ENCODE results near the gene DYNC1I1.

The DYNC1I1 gene

DNA sequence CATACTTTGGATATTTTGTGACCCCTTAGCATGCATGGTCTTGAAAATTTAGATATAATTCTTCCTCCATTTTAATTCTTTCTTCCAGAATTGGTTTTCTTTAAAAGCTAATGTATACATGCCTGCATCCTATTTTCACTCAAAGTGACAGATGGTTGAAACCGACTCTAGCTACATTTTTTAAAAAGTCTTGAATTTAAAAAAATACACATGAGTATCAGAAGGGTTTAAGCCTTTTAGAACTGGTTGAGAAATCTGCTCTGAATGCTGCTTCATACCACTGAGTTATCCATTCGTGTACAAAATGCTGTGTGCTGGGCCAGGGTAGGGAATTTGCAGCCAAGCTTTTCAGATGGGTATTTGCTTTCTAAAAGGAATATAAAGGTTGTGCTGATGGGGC, 16.5 kb downstream of the DYNC1I1 start:
- no peak for DNase-seq (ENCODE audit: low read depth in 2 of 2)

GRCh38 chr7:95793658-95794057, 21.3 kb downstream of the DYNC1I1 start:
- no peak for DNase-seq (ENCODE audit: low read depth in 2 of 2)

- no peak for DNase-seq (ENCODE audit: low read depth in 2 of 2)
Observed at GRCh38 chr7:95794917-95795515, 22.7 kb downstream of the DYNC1I1 start.

- no peak for DNase-seq (ENCODE audit: low read depth in 2 of 2)
Observed at GRCh38 chr7:95796617-95797016, 24.3 kb downstream of the DYNC1I1 start.

DNA sequence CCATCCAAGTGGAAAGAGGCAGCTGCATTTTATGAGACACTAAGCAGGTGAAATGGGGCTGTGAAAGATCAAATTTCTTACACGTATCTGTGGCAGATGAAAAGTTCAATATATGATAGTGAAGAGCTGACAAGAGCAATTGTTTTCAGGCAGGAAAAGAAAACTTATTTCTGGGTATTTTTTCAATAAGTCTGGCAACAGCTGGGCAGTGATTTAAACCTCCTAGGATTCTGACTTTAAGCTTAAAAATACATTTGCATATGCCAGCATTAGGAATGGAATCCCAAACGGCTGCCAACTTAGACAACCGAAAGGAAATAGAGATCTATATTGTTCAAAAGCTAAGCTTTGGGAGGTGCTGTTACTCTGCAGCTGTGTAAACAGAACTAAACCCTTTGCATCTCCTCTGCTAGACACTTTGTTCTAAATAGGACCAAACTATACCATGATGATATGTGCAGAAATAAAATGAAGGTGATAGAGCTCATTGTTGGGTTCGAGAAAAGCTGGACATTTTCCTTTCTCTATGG, 26.1 kb downstream of the DYNC1I1 start:
- DNase-seq (ENCODE audit: low read depth in 2 of 2): no peak

DNA sequence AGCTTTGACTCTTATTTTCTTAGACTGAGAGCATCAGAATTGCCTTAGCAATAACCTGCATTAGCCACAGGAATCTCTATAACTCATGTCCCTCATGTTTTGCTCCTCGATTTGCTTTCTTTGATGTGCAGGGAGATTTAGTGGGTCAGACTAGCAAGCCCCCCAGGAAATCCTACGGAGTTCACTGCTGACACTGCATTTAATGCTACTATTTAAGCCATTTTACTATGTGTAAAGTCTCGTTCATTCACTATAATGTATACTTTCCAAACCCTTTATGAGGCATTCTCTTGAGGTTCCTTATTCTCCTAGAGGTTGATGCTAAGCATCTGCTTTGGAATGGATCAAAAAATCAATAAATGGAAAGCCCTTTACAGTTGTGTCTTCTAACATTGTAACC, 28.4 kb downstream of the DYNC1I1 start:
- no peak for DNase-seq (ENCODE audit: low read depth in 2 of 2)

DNA sequence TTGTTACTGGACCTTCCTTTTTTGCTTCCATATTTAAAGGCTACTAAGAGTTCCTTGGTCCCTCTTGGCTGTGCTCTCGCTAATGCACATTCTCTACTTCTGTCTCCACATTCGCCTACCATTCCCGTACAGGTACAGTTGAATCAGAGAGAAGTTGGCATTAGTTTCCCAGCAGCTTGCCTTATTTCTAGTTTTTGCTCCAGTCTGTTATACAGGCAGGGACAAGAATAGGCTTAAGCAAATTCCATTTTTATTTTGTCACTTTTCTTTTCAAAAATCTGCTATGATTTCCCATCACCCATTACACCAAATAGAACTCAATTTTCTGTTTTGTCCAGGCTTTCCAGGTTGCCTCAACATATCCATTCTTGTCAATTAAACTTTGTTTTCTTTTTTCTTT, 29.9 kb downstream of the DYNC1I1 start:
- DNase-seq (ENCODE audit: low read depth in 2 of 2): no peak

DNA sequence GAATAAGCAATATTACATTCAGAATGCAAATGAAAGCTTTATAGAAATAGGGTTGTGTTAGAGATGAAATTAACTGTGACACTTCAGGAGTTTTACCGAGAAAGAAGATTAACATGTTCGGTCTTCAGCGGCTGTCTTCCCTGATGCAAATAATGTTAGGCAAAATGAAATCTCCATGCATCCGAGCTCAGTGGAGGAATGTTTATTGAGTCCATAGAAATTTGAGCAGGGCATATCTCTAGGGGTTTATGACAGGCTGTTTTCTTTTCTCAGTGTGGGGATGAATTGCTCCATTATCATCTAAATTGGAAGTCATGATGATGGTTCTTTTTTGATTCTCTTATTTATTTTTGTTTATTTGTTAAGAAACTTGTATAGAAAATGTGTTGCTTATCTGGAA, 31.7 kb downstream of the DYNC1I1 start:
- DNase-seq (ENCODE audit: low read depth in 2 of 2): no peak

DNA sequence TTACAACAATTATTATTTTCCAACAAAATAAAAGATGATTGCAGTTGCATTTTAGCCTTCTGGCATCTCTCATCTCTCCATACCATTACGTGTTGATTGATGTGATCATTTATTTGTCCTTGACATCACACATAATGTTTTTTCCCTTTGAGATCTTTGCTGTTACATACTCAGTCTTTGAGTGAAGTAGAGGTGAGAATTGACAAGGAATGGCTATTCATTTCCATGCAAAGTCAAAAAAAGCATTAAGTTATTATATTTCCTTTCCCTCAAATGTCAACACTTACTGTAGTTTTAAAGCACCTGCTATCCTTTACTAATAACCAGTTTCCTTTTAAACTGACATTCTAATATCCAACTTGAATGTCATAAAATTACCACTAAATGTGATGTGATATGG, 33.6 kb downstream of the DYNC1I1 start:
- DNase-seq (ENCODE audit: low read depth in 2 of 2): no peak

DNA sequence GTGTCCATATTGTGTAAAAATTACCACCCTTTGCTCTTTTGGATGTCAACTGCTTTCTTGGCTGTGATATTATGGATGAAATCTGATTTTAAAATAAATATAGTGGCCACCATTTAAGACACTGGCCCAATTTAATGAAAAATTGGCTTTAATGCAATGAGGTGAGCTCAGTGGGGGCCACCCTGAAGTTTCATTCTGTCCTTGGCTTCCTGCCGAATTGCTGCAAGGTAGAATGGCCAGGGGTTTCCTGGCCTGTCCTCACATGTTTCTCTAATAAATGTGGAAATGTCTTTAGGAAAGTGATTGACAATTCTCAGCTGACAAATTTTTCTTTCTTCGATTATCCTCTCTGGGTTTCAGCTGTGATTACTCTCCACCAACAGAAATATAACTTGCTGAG, 36.0 kb downstream of the DYNC1I1 start:
- no peak for DNase-seq (ENCODE audit: low read depth in 2 of 2)

- no peak for DNase-seq (ENCODE audit: low read depth in 2 of 2)
Observed at GRCh38 chr7:95811846-95812445, 39.6 kb downstream of the DYNC1I1 start.

- DNase-seq (ENCODE audit: low read depth in 2 of 2): no peak
Observed at GRCh38 chr7:95814721-95815120, 42.4 kb downstream of the DYNC1I1 start.

DNA sequence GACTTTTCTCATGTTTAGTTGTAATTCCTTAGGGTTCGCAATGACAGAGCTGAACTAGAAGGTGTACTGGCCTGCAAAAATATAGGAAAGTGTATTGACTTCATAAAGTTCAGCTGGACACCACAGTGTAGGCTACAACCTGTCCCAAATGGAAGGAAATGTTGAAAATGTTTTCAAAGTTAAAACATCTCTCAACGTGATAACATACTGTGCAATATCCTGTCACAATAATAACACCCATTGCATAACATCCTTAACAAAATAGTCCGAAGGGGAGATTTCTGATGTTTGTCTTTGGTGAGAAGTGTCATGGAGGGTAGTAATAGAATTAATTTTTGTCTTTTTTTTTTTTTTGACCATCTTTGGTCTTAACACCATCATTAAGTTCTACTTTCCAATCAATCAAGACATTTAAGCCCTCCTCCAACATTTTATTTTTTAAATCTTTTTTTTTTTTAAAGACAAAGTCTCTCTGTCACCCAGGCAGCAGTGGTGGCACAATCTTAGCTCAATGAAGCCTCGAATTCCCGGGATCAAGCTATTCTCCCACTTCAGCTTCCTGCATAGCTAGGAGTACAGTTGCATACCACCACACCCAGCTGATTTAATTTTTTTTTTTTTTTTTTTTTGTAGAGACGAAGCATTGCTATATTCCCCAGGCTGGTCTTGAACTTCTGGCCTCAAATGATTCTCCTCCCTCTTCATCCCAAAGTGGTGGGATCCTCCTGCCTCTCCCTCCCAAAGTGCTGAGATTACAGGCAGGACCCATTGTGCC, 45.7 kb downstream of the DYNC1I1 start:
- DNase-seq (ENCODE audit: low read depth in 2 of 2): no peak

DNA sequence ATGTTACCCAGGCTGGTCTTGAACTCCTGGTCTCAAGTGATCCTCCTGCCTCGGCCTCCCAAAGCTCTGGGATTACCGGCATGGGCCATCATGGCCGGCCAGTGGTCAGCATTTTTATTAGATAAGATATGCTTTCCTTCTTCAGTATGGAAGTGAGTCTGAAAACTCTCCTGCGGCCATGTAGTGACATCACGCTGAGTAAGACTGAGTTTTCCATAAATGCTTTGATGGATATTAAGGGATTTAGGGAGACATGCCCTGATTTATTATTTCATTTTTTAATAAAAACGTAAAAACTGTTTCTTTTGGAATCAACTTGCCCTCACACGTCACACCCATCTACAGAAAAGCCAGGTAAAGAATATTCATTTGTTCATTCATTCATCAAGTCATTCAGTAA, 48.4 kb downstream of the DYNC1I1 start:
- DNase-seq (ENCODE audit: low read depth in 2 of 2): no peak

- no peak for DNase-seq (ENCODE audit: low read depth in 2 of 2)
Observed at GRCh38 chr7:95822717-95823116, 50.4 kb downstream of the DYNC1I1 start.

DNA sequence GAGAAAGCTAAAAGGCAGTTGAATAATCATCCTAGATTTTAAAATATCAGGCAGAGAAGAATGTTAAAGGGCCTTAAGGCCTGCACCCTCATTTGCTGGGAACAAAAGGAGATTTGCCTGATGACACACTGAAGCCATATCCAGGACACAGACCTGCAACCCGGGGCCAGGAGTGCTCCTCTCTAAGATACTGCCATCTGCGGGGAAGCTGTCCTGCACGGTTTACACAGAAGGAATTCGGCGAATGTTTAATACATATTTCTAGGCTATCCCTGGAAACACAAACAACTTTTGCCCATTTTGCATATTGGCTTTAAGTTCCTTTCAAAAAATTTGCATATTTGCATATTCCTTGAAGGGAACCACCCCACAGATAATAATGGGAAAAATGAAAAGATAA, 52.3 kb downstream of the DYNC1I1 start:
- DNase-seq (ENCODE audit: low read depth in 2 of 2): no peak

- DNase-seq (ENCODE audit: low read depth in 2 of 2): no peak
Observed at GRCh38 chr7:95828824-95829790, 56.8 kb downstream of the DYNC1I1 start.

GRCh38 chr7:95840953-95841950, 68.9 kb downstream of the DYNC1I1 start:
- no peak for DNase-seq (ENCODE audit: low read depth in 2 of 2)

GRCh38 chr7:95843286-95843685, 70.9 kb downstream of the DYNC1I1 start:
- DNase-seq (ENCODE audit: low read depth in 2 of 2): no peak

- DNase-seq (ENCODE audit: low read depth in 2 of 2): no peak
Observed at GRCh38 chr7:95845007-95845406, 72.7 kb downstream of the DYNC1I1 start.

DNA sequence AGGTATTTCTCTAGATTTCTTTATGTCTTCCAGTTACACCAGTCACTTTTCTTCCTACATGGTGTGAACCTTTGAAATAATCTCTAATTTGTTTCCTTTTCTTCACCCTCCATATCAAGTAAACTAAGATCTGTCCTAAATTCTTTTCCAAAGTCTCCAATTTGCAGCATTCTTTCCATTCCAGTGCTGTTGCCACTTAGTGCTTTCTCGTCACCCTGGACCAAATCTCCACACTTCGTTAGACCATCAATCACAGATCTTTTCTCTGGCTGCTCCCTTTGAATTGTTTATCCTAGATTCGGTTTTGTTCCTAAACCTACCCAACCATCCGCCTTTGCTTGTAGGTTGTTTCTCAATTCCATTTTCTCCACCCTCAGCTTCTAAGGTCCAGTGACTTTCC, 74.7 kb downstream of the DYNC1I1 start:
- DNase-seq (ENCODE audit: low read depth in 2 of 2): no peak

Measured in stimulated activated CD4-positive, alpha-beta T cell treated with anti-CD3 and anti-CD28 coated beads, Interleukin-15, amount 100 ng/mL, for 48 hours (primary cell).